PC-9 (cell line): ENCODE measurements around the gene CPXM2.

ENCODE experiments used
- CTCF ChIP-seq: fragments of 200-600 bp; sonication (generic); conservative IDR thresholded peaks from 2 replicates; pipeline ENCODE4 v1.6.1; 2017; ENCODE audit warnings: mixed run types, antibody characterized with exemption, mild to moderate bottlenecking, moderate library complexity
- EZH2 ChIP-seq: fragments of 200-600 bp; sonication (generic); IDR thresholded peaks from 2 replicates; pipeline ENCODE4 v1.8.0; 2017; ENCODE audit warnings: antibody characterized with exemption, low read depth

DNA sequence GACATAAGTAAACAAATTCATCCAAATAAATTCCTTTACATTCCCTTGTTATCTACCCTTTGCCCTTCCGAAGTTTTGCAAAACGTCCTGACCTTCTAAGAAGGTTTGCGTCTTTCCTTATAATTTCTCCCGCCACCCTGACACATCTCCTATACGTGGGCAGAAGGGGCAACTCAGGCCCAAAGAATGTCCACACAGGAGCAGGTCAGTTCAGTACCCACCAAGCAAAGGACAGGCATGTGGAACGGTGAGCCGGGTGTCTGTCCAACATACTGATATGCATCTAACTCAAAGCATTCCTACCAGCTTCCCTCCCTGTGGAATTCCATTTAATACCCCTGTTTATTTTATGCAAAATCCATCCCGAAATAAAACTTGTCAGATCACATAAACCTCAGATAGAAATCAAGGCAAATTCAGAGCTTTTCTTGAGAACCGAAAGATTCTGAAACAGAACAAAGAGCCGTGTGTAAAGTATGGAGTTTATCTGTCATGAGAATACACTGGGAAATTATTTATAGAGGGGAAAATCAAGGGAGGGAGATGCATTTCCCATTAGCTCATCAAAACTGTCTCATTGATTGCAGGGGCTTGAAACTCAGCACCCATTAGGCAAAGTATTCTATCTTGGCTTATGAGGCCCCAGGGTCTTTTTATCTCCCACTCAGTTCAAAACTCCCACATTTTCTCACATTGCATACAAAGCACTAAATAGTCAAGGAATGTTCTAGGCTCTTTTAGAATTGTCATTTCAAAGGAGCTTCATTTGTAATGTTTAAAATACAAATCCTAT is 140.1 kb downstream of the CPXM2 start:
- TF ChIP-seq CTCF = no peak
- TF ChIP-seq EZH2 = no peak
